ENCODE measurements around the gene STK11. TPM values are rescaled to one million over a fixed set of nuclear protein-coding genes. Genes with fewer than 3 reads are reported as not detected.
A peak's percentile ranks its signal among the peaks of the same experiment; 100 is the strongest.
"Not testable (repeated sequence)": the region's sequence is repeated elsewhere in the genome, so short reads cannot be mapped to it uniquely, and the experiment has no call there.

The STK11 gene
- total RNA-seq, 1 experiment from 2014 or later: 116 TPM

- H3K27ac ChIP-seq (ENCODE audit: low read length): peak overlapping the region; percentile 94
- peaks cover 33% of the 10 kb centered on the region for H3K4me1 ChIP-seq (ENCODE audit: control insufficient read depth, insufficient read depth, low read length)
- H3K27me3 ChIP-seq (ENCODE audit: control insufficient read depth, insufficient read depth, low read length): no peaks in the 10 kb centered on the region
- peak overlapping the region; percentile 80 to 82 for H3K4me3 ChIP-seq (ENCODE audit: low read depth in 2 of 2, low read length in 2 of 2)
- H3K9me3 ChIP-seq (ENCODE audit: control insufficient read depth, insufficient read depth, low read depth, low read length): no peaks in the 10 kb centered on the region
- peak; percentile 32 for ATAC-seq
- in situ Hi-C loops (cut with HindIII; ENCODE audit: low pct_unique_long_range_greater_than_20kb, low sequenced_read_pairs): no loop called here
- DNase-seq (ENCODE audit: low read depth, low spot score): no peak
- intact Hi-C loops (cut with micrococcal nuclease; ENCODE audit: unreplicated experiment): no loop called here
- POLR2A ChIA-PET: no interaction called here
- CTCF ChIA-PET: no interaction called here
- TF ChIP-seq TCF7L2 (IDR thresholded peaks at IDR 0.05; ENCODE audit: low read depth, low read length): no peak
- TF ChIP-seq CTCF (IDR thresholded peaks at IDR 0.05): no peak
- TF ChIP-seq SIN3A (IDR thresholded peaks at IDR 0.05; ENCODE audit: borderline replicate concordance, insufficient read depth, low read depth, low read length): no peak
- TF ChIP-seq, protein P1, sequence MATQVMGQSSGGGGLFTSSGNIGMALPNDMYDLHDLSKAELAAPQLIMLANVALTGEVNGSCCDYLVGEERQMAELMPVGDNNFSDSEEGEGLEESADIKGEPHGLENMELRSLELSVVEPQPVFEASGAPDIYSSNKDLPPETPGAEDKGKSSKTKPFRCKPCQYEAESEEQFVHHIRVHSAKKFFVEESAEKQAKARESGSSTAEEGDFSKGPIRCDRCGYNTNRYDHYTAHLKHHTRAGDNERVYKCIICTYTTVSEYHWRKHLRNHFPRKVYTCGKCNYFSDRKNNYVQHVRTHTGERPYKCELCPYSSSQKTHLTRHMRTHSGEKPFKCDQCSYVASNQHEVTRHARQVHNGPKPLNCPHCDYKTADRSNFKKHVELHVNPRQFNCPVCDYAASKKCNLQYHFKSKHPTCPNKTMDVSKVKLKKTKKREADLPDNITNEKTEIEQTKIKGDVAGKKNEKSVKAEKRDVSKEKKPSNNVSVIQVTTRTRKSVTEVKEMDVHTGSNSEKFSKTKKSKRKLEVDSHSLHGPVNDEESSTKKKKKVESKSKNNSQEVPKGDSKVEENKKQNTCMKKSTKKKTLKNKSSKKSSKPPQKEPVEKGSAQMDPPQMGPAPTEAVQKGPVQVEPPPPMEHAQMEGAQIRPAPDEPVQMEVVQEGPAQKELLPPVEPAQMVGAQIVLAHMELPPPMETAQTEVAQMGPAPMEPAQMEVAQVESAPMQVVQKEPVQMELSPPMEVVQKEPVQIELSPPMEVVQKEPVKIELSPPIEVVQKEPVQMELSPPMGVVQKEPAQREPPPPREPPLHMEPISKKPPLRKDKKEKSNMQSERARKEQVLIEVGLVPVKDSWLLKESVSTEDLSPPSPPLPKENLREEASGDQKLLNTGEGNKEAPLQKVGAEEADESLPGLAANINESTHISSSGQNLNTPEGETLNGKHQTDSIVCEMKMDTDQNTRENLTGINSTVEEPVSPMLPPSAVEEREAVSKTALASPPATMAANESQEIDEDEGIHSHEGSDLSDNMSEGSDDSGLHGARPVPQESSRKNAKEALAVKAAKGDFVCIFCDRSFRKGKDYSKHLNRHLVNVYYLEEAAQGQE (IDR thresholded peaks at IDR 0.05; ENCODE audit: insufficient read depth in 1 of 2, low read depth in 2 of 2, low read length in 1 of 2): no peak
- no peak for TF ChIP-seq POLR2AphosphoS5 (IDR thresholded peaks at IDR 0.05; ENCODE audit: low read depth, low read length)
- no peaks in the 10 kb centered on the region; the same call in none of the 2 replicates for H3K36me3 ChIP-seq (ENCODE audit: control insufficient read depth, insufficient read depth, low read length)
- TSS peak; percentile 79 for BruUV-seq (replicated peaks)
Observed at GRCh38 chr19:1206864-1207450, 1.4 kb downstream of the STK11 start.

DNA sequence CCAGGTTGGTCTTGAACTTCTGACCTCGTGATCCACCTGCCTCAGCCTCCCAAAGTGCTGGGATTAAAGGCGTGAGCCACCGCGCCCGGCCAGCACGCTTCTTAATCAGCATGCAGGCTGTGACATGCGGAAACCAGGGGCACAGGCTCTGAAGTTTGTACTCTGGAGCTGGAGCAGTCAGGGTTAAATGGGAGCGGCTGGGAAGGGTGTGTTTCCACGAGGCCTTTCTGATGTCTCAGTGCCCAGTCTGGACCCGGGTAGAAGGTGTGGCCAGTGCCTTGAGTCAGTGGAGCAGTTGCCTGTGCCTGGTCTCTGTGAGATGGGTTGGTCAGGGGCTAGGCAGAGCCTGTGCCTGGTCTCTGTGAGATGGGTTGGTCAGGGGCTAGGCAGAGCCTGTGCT is 3.3 kb downstream of the STK11 start:
- H3K4me1 ChIP-seq (ENCODE audit: control insufficient read depth, insufficient read depth, low read length): peaks cover 33% of the 10 kb centered on the region
- DNase-seq (ENCODE audit: low read depth, low spot score); POLR2A ChIA-PET: not testable (repeated sequence)

DNA sequence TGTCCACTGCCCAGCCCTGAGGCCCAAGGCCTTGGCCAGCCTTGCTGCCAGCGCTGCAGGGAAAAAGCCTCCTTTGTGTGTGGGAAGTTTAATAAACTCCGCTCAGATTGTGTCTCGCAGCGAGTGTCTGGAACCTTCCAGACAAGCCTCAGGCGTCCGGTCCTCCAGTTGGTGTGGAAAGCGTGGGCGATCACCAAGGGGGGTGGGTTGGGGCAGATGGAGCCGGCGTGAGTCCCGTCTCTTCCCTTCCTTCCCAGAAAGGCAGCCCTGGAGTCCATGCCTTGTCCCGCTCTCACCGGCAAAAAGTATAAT is 4.6 kb downstream of the STK11 start:
- DNase-seq (ENCODE audit: low read depth, low spot score) (no peak), ATAC-seq (no peak)
- H3K4me3 ChIP-seq (ENCODE audit: low read depth in 2 of 2, low read length in 2 of 2): peak overlapping the region in 1 of 2 experiments; percentile 16; a peak in 2 of 4 replicates
- intact Hi-C loops (cut with micrococcal nuclease; ENCODE audit: unreplicated experiment): no loop called here
- H3K4me1 ChIP-seq (ENCODE audit: control insufficient read depth, insufficient read depth, low read length): peaks cover 41% of the 10 kb centered on the region
- no peaks in the 10 kb centered on the region; the same call in none of the 2 replicates for H3K36me3 ChIP-seq (ENCODE audit: control insufficient read depth, insufficient read depth, low read length)
- no TSS peak for BruUV-seq (replicated peaks)
- H3K9me3 ChIP-seq (ENCODE audit: control insufficient read depth, insufficient read depth, low read depth, low read length): no peaks in the 10 kb centered on the region
- ChIA-PET POLR2A (no interaction called here), CTCF (interaction anchor here (0.6 kb wide), 1 partner anchor 42 kb away, joined by 3 read pairs; no protein-coding TSS in a partner anchor)
- TF ChIP-seq, protein P1 (IDR thresholded peaks at IDR 0.05; ENCODE audit: insufficient read depth in 1 of 2, low read depth in 2 of 2, low read length in 1 of 2): no peak
- TF ChIP-seq SIN3A (IDR thresholded peaks at IDR 0.05; ENCODE audit: borderline replicate concordance, insufficient read depth, low read depth, low read length) (no peak), POLR2AphosphoS5 (IDR thresholded peaks at IDR 0.05; ENCODE audit: low read depth, low read length) (no peak), TCF7L2 (IDR thresholded peaks at IDR 0.05; ENCODE audit: low read depth, low read length) (no peak), CTCF (IDR thresholded peaks at IDR 0.05) (no peak)
- in situ Hi-C loops (cut with HindIII; ENCODE audit: low pct_unique_long_range_greater_than_20kb, low sequenced_read_pairs): no loop called here
- H3K27me3 ChIP-seq (ENCODE audit: control insufficient read depth, insufficient read depth, low read length): no peaks in the 10 kb centered on the region
- H3K27ac ChIP-seq (ENCODE audit: low read length): peak overlapping the region; percentile 46

More for the DNA sequence above, 3.3 kb downstream of the STK11 start:
- H3K9me3 ChIP-seq (ENCODE audit: control insufficient read depth, insufficient read depth, low read depth, low read length); in situ Hi-C loops (cut with HindIII; ENCODE audit: low pct_unique_long_range_greater_than_20kb, low sequenced_read_pairs); ATAC-seq; CTCF ChIA-PET; H3K36me3 ChIP-seq (ENCODE audit: control insufficient read depth, insufficient read depth, low read length); BruUV-seq (replicated peaks); H3K27me3 ChIP-seq (ENCODE audit: control insufficient read depth, insufficient read depth, low read length); intact Hi-C loops (cut with micrococcal nuclease; ENCODE audit: unreplicated experiment): not testable (repeated sequence)
- peak overlapping the region; percentile 80 to 82 for H3K4me3 ChIP-seq (ENCODE audit: low read depth in 2 of 2, low read length in 2 of 2)
- peak overlapping the region; percentile 61 for H3K27ac ChIP-seq (ENCODE audit: low read length)
